ENCODE results near the gene COL1A1. TPM values are rescaled to one million over a fixed set of nuclear protein-coding genes. Genes with fewer than 3 reads are reported as not detected.
A peak's percentile ranks its signal among the peaks of the same experiment; 100 is the strongest.

COL1A1 gene
- total and polyA plus RNA-seq, 9 donors, result 71.2 to 1,087 (median 523) TPM

DNA sequence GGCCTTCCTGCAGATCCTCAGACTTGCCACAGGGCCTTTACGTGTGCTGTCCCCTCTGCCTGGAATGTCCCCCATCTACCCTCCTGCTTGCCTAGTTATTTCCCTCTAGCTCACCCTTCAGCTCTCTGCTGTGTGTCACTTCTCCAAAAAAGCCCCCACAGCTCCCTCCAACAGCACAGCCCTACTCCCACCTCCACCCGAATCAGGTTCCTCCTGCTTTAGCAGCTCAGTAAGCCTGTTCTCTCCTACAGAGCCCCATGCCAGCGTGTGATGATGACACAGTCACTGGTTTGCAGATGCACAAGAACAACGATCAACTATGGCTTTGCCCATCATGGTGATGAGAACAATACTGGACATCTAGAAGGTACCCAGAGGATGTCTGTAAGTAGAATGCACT lies 64.4 kb downstream of the COL1A1 start:
- Histone ChIP-seq H3K9me3 (no peaks in the 10 kb centered on the region), H3K4me3 (no peak overlapping the region), H3K4me1 (ENCODE audit: insufficient read depth) (peaks cover 4% of the 10 kb centered on the region), H3K27ac (no peak overlapping the region), H3K27me3 (no peaks in the 10 kb centered on the region), H3K36me3 (no peaks in the 10 kb centered on the region)
- intact Hi-C loops (cut with DNase I), result no loop called here
- no peak for TF ChIP-seq EP300 (IDR thresholded peaks at IDR 0.05)
- no peak for TF ChIP-seq CTCF (IDR thresholded peaks at IDR 0.05)
- no peak for TF ChIP-seq POLR2A (IDR thresholded peaks at IDR 0.05)
- 85 to 93% (median 89%) methylated on average over 4 of the region's 4 CpGs for WGBS, 3 donors
- DNase-seq, result no peak

GRCh38 chr17:50136096-50136687 lies 65.2 kb downstream of the COL1A1 start:
- no peak for TF ChIP-seq EP300 (IDR thresholded peaks at IDR 0.05)
- TF ChIP-seq POLR2A (IDR thresholded peaks at IDR 0.05), result no peak
- no peak for TF ChIP-seq CTCF (IDR thresholded peaks at IDR 0.05)
- Histone ChIP-seq H3K9me3 (no peaks in the 10 kb centered on the region), H3K27me3 (no peaks in the 10 kb centered on the region), H3K4me3 (no peak overlapping the region), H3K4me1 (ENCODE audit: insufficient read depth) (peaks cover 4% of the 10 kb centered on the region), H3K36me3 (no peaks in the 10 kb centered on the region), H3K27ac (no peak overlapping the region)
- no peak for DNase-seq
- intact Hi-C loops (cut with DNase I), result no loop called here
- WGBS, 3 donors, result 87 to 92% (median 89%) methylated on average over 11 of the region's 11 CpGs

GRCh38 chr17:50135316-50136095 lies 65.9 kb downstream of the COL1A1 start:
- Histone ChIP-seq H3K36me3 (no peaks in the 10 kb centered on the region), H3K4me1 (ENCODE audit: insufficient read depth) (peaks cover 4% of the 10 kb centered on the region), H3K27ac (no peak overlapping the region), H3K27me3 (no peaks in the 10 kb centered on the region), H3K9me3 (no peaks in the 10 kb centered on the region), H3K4me3 (no peak overlapping the region)
- 83 to 91% (median 90%) methylated on average over 16 of the region's 16 CpGs for WGBS, 3 donors
- TF ChIP-seq EP300 (IDR thresholded peaks at IDR 0.05) (no peak), POLR2A (IDR thresholded peaks at IDR 0.05) (no peak), CTCF (IDR thresholded peaks at IDR 0.05) (no peak)
- intact Hi-C loops (cut with DNase I), result no loop called here
- DNase-seq, result peak in 1 of 5 donors; percentile 28

DNA sequence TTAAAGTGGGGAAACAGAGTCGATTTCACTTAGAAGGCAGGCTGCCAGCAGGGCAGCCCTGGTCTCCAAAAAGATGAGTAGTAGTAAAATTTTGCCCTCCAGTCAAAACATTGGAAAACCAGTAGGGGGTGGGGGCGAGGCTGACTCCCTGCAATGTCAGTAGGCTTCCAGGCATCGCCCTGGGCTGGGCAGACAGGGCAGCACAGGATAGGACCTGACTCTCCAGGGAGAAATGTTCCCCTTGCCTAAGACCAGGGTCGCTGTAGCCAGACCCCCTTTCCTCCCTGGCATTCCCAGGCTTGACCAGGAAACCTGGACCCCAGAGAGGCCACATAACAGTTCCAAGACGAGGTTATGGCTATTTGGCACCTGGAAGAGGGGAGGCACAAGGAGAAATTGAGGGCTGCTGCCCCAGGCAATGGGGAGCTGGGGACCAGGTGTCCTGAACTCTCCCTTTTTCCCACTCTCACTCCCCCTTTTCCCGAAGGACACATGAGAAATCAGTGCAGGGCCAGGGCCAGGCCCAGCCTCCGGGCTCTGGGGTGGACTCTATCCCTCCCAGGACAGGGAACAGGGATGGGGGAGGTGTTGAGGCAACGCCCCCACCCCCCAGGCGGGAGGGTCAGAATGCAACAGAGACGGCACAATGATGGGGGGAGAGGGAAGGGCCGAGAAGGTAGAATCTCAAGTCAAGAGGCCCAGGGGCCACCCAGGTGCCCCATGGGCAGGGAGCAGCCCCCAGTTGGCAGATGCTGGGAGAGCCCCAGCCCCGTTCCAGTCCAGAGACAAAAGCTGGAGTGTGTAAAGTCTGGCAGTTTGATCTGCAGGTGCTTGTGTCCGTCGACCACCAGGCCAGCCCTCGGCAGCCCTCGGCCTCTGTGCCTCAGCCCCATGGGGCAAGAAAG lies 67.0 kb downstream of the COL1A1 start:
- DNase-seq, result peak in 2 of 5 donors; percentile 29 to 52
- WGBS, 3 donors, result 43 to 52% (median 44%) methylated on average over 16 of the region's 16 CpGs
- H3K9me3 ChIP-seq, result no peaks in the 10 kb centered on the region
- no peaks in the 10 kb centered on the region for H3K36me3 ChIP-seq
- H3K27ac ChIP-seq, result no peak overlapping the region
- no peak overlapping the region for H3K4me3 ChIP-seq
- TF ChIP-seq EP300 (IDR thresholded peaks at IDR 0.05), result no peak
- no peak for TF ChIP-seq POLR2A (IDR thresholded peaks at IDR 0.05)
- TF ChIP-seq CTCF (IDR thresholded peaks at IDR 0.05), result no peak
- peaks cover 6% of the 10 kb centered on the region for H3K4me1 ChIP-seq (ENCODE audit: insufficient read depth)
- intact Hi-C loops (cut with DNase I), result no loop called here
- H3K27me3 ChIP-seq, result no peaks in the 10 kb centered on the region

All from ovary (tissue), 9 donors.